GM19468 (cell line): Measurements from ENCODE around the gene THRB.

ENCODE experiments used
- ATAC-seq: cut with Tn5 transposase; IDR thresholded peaks from one replicate; pipeline ENCODE4 v1.9.1; 2021; ENCODE audit warnings: mild to moderate bottlenecking, moderate library complexity, moderate number of reproducible peaks; ENCODE audit not compliant: unreplicated experiment; ENCODE audit errors: extremely low read depth

THRB gene

DNA sequence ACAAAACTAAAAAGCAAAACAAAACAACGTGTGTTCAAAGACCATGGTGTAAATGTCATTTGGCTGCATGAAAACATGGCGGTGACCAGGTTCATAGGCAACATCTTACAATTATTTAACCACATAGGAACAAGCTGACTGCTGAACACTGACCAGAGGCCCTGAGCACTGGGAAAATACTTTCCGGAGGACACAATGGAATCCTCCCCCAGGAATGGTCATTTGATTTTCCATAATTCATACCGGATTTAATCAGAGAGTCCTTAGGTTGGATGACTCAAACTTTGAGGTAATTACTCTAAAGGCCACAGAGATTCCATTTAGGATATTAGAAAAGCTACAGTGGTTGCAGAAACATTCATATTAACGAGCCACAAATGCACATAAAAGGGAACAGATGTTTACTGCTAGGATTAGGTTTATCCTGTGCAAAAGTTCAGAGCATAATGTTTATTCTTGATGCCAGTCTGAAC, 294.8 kb downstream of the THRB start:
- no peak for ATAC-seq

DNA sequence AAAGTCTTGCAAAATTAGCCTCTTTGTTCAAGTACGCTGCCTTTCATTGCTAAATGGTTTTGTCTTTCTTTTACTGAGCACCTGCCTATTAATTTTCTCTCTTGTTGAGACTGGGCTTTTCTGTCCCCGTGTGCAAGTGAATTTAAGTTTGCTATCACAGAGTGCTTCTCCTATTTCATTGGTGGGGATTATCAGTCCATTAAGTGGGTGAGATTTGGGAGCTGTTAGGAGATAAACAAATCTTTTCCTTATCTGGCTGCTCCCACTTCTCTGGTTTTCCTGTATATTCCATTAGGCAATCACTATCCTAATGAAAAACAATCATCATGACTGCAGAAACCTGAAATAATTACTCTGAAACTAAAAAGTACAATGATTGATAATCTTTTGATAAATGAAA, 295.4 kb downstream of the THRB start:
- no peak for ATAC-seq

- no peak for ATAC-seq
Observed at GRCh38 chr3:24198728-24199127, 295.9 kb downstream of the THRB start.

DNA sequence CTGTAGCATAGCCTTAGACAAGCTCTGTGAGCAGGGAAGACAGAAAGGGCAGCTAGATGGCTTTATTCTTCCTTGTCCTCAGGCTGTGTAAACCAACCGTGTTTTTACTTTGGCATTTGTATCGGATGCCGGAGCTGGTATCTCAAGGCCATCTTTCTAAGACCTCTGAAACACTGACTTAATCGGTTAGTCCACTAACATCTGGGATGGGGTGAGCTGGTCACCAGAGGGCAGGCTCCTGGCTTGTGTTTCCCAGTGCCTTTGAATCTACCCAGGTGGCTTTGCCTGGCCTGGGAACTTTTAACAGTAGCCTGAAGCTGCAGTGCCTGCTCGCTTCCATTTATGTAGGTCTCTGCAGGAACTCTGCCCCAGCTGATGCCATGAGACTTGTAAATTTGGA, 296.8 kb downstream of the THRB start:
- no peak for ATAC-seq

GRCh38 chr3:24196526-24196925, 298.1 kb downstream of the THRB start:
- ATAC-seq, result no peak

- no peak for ATAC-seq
Observed at GRCh38 chr3:24195504-24196230, 299.0 kb downstream of the THRB start.

GRCh38 chr3:24192469-24193056, 302.1 kb downstream of the THRB start:
- no peak for ATAC-seq

DNA sequence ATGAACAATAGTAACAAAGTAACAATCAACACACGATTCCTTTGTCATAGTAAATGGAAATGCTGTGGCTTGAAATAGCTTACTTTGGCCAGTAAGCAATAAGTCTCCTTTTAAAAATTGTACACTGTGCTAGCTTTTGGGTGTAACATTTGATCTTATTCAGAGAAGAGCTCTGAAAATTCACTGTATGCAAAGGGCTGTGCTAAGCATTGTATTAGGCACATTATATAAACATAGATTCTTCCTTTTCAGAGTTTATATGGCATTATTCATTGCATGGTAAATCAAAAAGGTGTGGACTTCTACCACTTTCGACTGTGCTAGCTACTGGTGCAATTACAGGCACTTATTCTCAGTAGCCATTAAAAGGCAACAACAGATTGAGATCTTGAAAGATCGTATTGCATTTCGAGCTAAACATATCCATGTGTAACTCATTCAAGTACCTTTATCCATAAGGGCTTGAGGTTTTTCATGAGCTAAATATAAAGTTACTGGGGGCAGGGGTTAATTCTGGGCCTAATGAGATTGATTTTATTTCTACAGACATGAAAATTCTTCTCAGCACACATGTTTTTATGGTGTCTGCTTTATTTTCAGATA, 302.7 kb downstream of the THRB start:
- ATAC-seq, result no peak

DNA sequence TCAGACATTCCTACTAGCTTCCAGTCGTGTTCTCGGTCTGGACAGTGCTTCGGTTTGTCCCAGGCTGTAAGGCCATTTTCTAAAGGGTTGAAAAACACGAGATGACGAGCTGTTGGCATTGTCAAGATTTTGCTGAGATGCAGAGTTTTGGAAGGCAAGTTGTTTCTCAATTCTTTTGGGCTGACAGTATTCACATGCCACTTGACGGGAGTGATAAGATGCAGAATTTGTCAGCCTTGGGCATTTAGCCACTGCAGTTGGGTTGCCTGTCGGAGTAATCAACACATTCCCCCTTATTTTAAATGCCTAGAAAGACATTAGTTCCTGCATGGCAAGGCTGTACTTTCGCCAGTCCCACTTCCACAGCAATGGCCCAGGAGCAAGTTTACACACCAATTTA, 304.4 kb downstream of the THRB start:
- ATAC-seq, result no peak

DNA sequence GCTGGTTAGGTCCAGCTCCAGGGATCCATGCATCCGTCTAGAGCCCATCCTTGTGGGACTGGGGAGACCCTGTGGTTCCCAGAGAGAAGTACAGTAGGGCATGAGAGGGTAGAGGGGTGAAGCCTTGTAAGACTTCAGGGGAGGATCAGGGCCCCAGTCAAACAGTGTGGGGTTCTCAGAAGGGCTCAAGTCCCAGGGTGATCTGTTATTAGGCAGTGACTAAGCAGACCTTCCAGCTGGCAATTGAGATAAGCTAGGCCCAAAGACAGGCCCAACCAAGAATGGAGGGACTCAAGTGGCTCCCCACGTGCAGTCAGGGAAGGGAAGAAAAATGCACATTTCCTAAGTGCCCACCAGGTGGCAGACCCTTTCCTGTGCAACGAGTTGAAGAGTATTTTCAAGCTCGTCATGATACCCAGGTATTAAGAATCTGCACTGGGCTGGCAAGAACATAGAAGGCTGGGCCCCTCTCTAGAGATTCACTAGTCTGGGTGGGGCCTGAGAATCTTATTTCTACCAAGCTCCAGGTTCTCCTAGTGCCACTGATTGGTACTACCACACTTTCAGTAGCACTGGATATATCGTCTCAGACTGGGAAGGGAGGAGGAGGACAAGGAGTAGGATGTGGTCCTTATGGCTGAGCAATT, 308.8 kb downstream of the THRB start:
- peak; percentile 40 for ATAC-seq

- ATAC-seq, result no peak
Observed at GRCh38 chr3:24184528-24185176, 310.0 kb downstream of the THRB start.

DNA sequence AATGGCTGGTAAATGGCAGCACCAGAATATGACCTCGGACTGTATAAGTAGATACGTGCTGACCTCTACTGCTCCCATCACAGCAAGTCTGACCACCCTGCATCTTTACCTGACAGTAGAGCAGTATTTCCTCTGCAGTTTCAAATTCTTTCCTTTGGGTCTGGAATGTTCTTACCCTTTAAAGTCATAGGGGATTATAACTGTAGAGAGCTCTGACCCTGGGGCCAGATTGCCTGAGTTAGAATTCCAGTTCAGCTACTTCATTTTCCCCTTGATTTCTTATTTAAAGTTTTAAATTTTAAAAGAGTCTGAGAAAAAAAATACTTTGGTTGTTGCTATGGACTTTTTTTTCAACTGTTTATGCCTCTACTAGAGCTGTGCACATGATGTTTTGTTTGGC, 311.9 kb downstream of the THRB start:
- ATAC-seq, result no peak

- no peak for ATAC-seq
Observed at GRCh38 chr3:24181256-24181655, 313.4 kb downstream of the THRB start.

- ATAC-seq, result no peak
Observed at GRCh38 chr3:24180616-24181015, 314.0 kb downstream of the THRB start.

DNA sequence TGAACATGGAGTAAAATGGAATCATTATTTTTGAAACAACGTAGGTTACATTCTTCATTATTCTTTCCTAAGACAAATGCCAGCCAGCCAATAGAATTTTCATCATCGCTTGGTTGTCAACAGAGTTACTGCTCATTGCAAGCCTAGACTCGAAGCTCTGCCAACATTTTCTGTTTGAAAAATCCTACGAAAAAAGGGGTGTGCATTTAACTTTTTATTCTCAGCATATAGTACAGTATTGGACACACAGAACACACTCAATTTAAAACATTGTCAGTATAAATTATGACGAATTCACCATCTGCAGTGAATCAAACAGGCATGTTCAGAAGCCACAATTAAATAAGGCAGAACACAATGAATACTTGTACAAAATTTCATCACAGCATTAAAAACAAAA, 317.4 kb downstream of the THRB start:
- ATAC-seq, result no peak

GRCh38 chr3:24174614-24175013, 320.0 kb downstream of the THRB start:
- ATAC-seq, result no peak

- ATAC-seq, result no peak
Observed at GRCh38 chr3:24168977-24169376, 325.7 kb downstream of the THRB start.

DNA sequence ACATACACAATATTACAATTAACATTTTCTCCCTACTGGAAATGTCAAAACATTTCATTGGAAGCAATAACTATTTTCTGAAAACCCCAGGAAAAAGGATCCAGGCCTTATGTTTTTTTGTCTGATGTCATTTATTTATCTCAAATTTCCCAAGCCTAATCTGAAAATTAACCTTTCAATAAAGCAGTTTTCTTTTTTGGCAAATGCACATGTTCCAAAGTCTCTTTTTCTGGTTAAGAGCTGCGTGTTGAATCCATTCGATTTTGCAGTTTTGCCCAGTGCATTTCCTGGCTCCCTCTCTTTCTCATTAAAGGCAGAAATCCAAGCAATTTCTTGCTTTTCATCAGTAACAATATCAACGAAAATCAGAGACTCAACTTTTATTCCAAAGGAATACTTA, 327.2 kb downstream of the THRB start:
- no peak for ATAC-seq

DNA sequence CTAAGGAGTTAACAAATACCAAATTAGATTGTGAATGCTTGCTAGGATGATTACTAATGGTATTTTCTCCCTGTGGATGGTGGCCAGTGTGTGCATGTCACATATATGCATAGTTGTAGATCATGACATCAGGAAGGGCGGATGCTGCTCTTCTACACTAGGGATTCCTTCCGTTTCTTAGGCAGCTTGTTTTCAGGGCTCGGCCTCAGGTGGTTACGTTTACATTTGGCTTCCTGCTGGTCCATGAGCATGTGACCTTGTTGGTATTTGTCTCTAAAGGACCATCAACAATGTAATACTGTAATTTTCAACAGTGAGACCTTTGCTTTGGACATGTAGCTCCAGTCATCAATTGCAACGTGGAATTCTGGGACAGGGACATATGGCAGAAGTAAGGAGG, 328.1 kb downstream of the THRB start:
- ATAC-seq, result no peak

DNA sequence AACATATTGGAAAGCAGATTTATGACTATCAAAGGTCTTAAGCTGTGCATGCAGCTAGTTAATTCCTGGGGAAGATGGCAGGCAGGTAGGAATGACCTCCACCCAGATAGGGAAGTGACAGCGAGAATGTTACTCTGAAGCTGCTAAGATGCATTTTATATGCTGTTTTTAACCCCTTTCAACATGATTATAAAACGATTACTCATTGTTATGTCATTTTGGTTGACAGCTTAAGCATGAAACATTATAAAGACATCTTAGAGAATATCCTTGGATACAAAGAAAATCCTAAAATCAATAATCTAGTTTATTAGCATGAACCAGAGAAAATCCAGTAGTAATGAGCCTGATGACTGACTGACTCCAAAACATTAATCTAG, 329.1 kb downstream of the THRB start:
- ATAC-seq, result no peak
